ENCODE results near the gene EPS8.

GRCh38 chr12:15651371-15651770 is 137.8 kb downstream of the EPS8 start:
- TF ChIP-seq POLR2AphosphoS5 (IDR thresholded peaks at IDR 0.05; ENCODE audit: borderline replicate concordance, low read depth, low read length) (no peak), EZH2 (IDR thresholded peaks at IDR 0.05) (no peak), FOXP2 (optimal IDR thresholded peaks at IDR 0.05; ENCODE audit: control extremely low read depth, extremely low read length, insufficient read depth) (no peak)

Data from SK-N-MC (cell line).